KMS-11 (cell line): ENCODE measurements around the gene CUL7.

Experiments
- H2AFZ ChIP-seq: fragments of 200-600 bp; sonication (generic); 2 replicates; pipeline ENCODE4 v1.6.1; 2016; ENCODE audit warnings: antibody characterized with exemption, mixed run types, low read depth
- H3K27ac ChIP-seq: fragments of 200-600 bp; sonication (generic); 2 replicates; pipeline ENCODE4 v1.6.1; 2016; ENCODE audit warnings: mild to moderate bottlenecking, mixed run types
- H3K27me3 ChIP-seq: fragments of 200-600 bp; sonication (generic); 2 replicates; pipeline ENCODE4 v1.6.1; 2017; ENCODE audit warnings: mild to moderate bottlenecking, low read depth, mixed run types, moderate library complexity; ENCODE audit not compliant: insufficient read depth
- H3K36me3 ChIP-seq: fragments of 200-600 bp; sonication (generic); 2 replicates; pipeline ENCODE4 v1.6.1; 2017; ENCODE audit warnings: mild to moderate bottlenecking, mixed run types; ENCODE audit not compliant: insufficient read depth
- H3K4me1 ChIP-seq: fragments of 200-600 bp; sonication (generic); 2 replicates; pipeline ENCODE4 v1.6.1; 2016; ENCODE audit warnings: mild to moderate bottlenecking, low read depth, mixed run types; ENCODE audit not compliant: poor library complexity, severe bottlenecking
- H3K4me2 ChIP-seq: fragments of 200-600 bp; sonication (generic); 2 replicates; pipeline ENCODE4 v1.7.0; 2016; ENCODE audit warnings: mild to moderate bottlenecking, mixed run types
- H3K4me3 ChIP-seq: fragments of 200-600 bp; sonication (generic); IDR thresholded peaks from 2 replicates; pipeline ENCODE4 v1.6.1; 2017; ENCODE audit warnings: low read depth, low read length, mixed read lengths; ENCODE audit not compliant: insufficient read depth
- H3K79me2 ChIP-seq: fragments of 200-600 bp; sonication (generic); 2 replicates; pipeline ENCODE4 v1.6.1; 2016; ENCODE audit warnings: low read depth, mixed run types; ENCODE audit not compliant: insufficient read depth
- H3K9ac ChIP-seq: fragments of 200-600 bp; sonication (generic); 2 replicates; pipeline ENCODE4 v1.6.1; 2016; ENCODE audit warnings: mild to moderate bottlenecking, mixed run types
- H4K20me1 ChIP-seq: fragments of 200-600 bp; sonication (generic); 2 replicates; pipeline ENCODE4 v1.6.1; 2016; ENCODE audit warnings: mild to moderate bottlenecking, mixed run types; ENCODE audit not compliant: insufficient read depth
- CTCF ChIP-seq: fragments of 200-600 bp; sonication (generic); conservative IDR thresholded peaks from 2 replicates; pipeline ENCODE4 v1.6.1; 2017; ENCODE audit warnings: low read depth, mild to moderate bottlenecking, antibody characterized with exemption, low read length, moderate library complexity, mixed read lengths

The CUL7 gene

GRCh38 chr6:43091436-43091991, 37.9 kb upstream of the CUL7 start:
- no peak overlapping the region for H3K27ac ChIP-seq
- no peaks in the 10 kb centered on the region for H3K36me3 ChIP-seq
- H2AFZ ChIP-seq: no peak overlapping the region
- H3K4me2 ChIP-seq: no peak overlapping the region
- no peaks in the 10 kb centered on the region for H3K27me3 ChIP-seq
- H3K79me2 ChIP-seq: no peaks in the 10 kb centered on the region
- H3K4me3 ChIP-seq: no peak overlapping the region
- H3K9ac ChIP-seq: no peak overlapping the region
- no peak for TF ChIP-seq CTCF
- no peaks in the 10 kb centered on the region for H4K20me1 ChIP-seq
- no peaks in the 10 kb centered on the region for H3K4me1 ChIP-seq

- no peaks in the 10 kb centered on the region for H3K79me2 ChIP-seq
- H4K20me1 ChIP-seq: no peaks in the 10 kb centered on the region
- TF ChIP-seq CTCF: no peak
- no peaks in the 10 kb centered on the region for H3K36me3 ChIP-seq
- no peaks in the 10 kb centered on the region for H3K4me1 ChIP-seq
- H3K4me3 ChIP-seq: no peak overlapping the region
- no peak overlapping the region for H3K27ac ChIP-seq
- H2AFZ ChIP-seq: no peak overlapping the region
- H3K4me2 ChIP-seq: no peak overlapping the region
- no peaks in the 10 kb centered on the region for H3K27me3 ChIP-seq
- no peak overlapping the region for H3K9ac ChIP-seq
Measured at GRCh38 chr6:43091020-43091419, 37.4 kb upstream of the CUL7 start.

GRCh38 chr6:43090559-43090956, 36.9 kb upstream of the CUL7 start:
- no peak overlapping the region for H3K9ac ChIP-seq
- no peaks in the 10 kb centered on the region for H4K20me1 ChIP-seq
- H3K27me3 ChIP-seq: no peaks in the 10 kb centered on the region
- H3K4me2 ChIP-seq: no peak overlapping the region
- no peaks in the 10 kb centered on the region for H3K36me3 ChIP-seq
- H3K4me1 ChIP-seq: no peaks in the 10 kb centered on the region
- H3K79me2 ChIP-seq: no peaks in the 10 kb centered on the region
- H2AFZ ChIP-seq: no peak overlapping the region
- H3K27ac ChIP-seq: no peak overlapping the region
- no peak overlapping the region for H3K4me3 ChIP-seq
- no peak for TF ChIP-seq CTCF

GRCh38 chr6:43089874-43090558, 36.4 kb upstream of the CUL7 start:
- Histone ChIP-seq H3K79me2 (no peaks in the 10 kb centered on the region), H2AFZ (no peak overlapping the region), H3K4me2 (no peak overlapping the region), H3K27me3 (no peaks in the 10 kb centered on the region), H3K9ac (no peak overlapping the region), H3K4me3 (no peak overlapping the region), H3K27ac (no peak overlapping the region), H3K36me3 (no peaks in the 10 kb centered on the region), H3K4me1 (no peaks in the 10 kb centered on the region), H4K20me1 (no peaks in the 10 kb centered on the region)
- no peak for TF ChIP-seq CTCF
